ENCODE data around the gene ACOT12.
A peak's percentile ranks its signal among the peaks of the same experiment; 100 is the strongest.

Gene ACOT12

DNA sequence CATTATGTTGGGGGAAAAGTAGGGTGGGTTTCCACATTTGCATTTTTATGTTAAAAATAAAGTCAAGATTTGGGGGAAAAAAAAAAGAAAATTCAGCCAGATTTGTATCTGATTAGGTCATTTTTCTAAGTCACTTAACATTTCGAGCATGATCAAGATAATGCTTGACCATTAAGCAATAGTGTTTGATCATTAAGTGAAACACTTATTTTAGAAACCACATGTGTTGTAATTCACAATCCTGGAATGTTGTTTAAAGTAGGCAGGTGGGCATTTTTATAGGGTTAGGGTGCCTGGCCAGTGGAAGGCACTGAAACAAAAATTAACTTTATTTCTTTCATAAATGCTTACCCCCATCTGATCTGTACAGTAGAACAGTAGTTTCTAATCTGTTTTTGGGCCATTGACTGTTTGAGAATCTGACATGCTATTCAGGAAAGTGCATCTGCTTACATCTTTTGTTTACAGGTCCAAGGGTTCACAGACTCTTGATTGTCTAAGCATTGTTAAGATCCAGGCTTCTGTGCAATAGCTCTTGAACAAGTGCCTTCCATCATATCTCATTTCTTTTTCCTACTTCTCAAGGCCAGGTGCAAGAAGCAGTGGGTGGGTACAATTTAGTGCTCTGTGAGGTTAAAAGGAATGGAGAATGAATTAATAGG lies 83.4 kb downstream of the ACOT12 start:
- H3K4me3 ChIP-seq (ENCODE audit: low read depth, low read length), result no peak overlapping the region
- H3K36me3 ChIP-seq (replicated peaks), result peaks cover 28% of the 10 kb centered on the region
- in situ Hi-C loops (cut with HindIII; ENCODE audit: low pct_ligation_motif_present, low sequenced_read_pairs), result no loop called here
- no peaks in the 10 kb centered on the region for H3K27me3 ChIP-seq (replicated peaks)
- TF ChIP-seq, protein P1, sequence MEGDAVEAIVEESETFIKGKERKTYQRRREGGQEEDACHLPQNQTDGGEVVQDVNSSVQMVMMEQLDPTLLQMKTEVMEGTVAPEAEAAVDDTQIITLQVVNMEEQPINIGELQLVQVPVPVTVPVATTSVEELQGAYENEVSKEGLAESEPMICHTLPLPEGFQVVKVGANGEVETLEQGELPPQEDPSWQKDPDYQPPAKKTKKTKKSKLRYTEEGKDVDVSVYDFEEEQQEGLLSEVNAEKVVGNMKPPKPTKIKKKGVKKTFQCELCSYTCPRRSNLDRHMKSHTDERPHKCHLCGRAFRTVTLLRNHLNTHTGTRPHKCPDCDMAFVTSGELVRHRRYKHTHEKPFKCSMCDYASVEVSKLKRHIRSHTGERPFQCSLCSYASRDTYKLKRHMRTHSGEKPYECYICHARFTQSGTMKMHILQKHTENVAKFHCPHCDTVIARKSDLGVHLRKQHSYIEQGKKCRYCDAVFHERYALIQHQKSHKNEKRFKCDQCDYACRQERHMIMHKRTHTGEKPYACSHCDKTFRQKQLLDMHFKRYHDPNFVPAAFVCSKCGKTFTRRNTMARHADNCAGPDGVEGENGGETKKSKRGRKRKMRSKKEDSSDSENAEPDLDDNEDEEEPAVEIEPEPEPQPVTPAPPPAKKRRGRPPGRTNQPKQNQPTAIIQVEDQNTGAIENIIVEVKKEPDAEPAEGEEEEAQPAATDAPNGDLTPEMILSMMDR (IDR thresholded peaks at IDR 0.05; ENCODE audit: low read depth, low read length, missing control alignments), result no peak
- no peak overlapping the region for H3K27ac ChIP-seq
- DNase-seq, result no peak

DNA sequence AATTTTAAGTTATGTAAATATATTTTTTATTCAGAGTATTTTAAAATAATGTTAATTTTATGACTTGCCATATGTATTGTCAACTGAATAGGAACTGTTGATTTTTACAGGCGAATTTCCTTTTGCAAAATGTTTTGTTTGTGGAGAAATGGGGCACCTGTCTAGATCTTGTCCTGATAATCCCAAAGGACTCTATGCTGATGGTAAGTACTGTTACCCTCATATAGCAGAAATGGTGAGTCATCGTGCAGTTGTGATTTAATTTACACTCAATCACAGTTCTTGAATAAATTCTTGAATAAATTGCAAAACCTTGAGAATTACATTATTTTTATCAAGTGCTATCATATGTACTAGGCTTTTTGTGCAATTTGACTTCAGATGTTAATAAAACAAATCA lies 85.1 kb downstream of the ACOT12 start:
- no peak overlapping the region for H3K27ac ChIP-seq
- no peak overlapping the region for H3K4me3 ChIP-seq (ENCODE audit: low read depth, low read length)
- H3K36me3 ChIP-seq (replicated peaks), result peaks cover 31% of the 10 kb centered on the region
- H3K27me3 ChIP-seq (replicated peaks), result no peaks in the 10 kb centered on the region
- DNase-seq, result no peak
- TF ChIP-seq, protein P1 (IDR thresholded peaks at IDR 0.05; ENCODE audit: low read depth, low read length, missing control alignments), result no peak
- in situ Hi-C loops (cut with HindIII; ENCODE audit: low pct_ligation_motif_present, low sequenced_read_pairs), result no loop called here

DNA sequence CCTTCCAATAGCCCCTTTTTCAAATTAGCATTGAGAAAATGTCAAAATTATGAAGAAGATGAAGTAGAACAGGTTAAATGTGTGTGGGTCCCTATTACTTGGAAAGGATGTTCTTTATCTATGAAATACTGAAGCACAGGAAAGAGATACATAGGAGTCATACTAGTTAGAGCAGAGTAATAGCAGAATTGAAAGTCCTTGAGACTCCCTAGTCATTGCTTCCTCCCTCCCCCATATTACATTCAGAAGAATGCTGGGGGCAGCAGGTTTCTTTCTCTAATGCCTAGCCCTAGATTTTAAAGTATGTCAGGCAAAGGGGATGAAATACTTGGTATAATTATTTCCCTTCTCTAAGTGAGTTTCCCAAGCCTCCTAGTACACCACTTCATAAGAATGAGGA lies 88.1 kb downstream of the ACOT12 start:
- TF ChIP-seq, protein P1 (IDR thresholded peaks at IDR 0.05; ENCODE audit: low read depth, low read length, missing control alignments), result no peak
- no peak for DNase-seq
- Histone ChIP-seq H3K27ac (no peak overlapping the region), H3K4me3 (ENCODE audit: low read depth, low read length) (no peak overlapping the region), H3K36me3 (replicated peaks) (peaks cover 11% of the 10 kb centered on the region), H3K27me3 (replicated peaks) (no peaks in the 10 kb centered on the region)
- in situ Hi-C loops (cut with HindIII; ENCODE audit: low pct_ligation_motif_present, low sequenced_read_pairs), result no loop called here

DNA sequence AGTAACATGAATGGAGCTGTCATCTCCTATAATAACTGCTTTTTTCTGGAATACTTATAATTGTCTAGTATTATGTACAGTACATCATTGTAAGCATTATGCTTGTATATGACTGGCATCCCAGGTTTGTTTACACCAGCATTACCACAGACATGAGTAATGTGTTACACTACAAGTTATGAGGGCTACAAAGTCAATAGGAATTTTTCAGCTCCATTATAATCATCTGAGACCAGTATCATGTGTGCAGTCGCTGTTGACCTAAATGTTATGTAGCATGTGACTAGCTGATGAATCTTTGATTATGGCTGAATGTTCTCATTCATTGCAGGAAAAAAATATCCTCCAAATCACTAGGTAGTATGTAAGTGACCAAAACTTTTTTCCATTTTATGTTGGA lies 90.4 kb downstream of the ACOT12 start:
- Histone ChIP-seq H3K27me3 (replicated peaks) (no peaks in the 10 kb centered on the region), H3K27ac (peak overlapping the region; percentile 54), H3K4me3 (ENCODE audit: low read depth, low read length) (no peak overlapping the region), H3K36me3 (replicated peaks) (peaks cover 7% of the 10 kb centered on the region)
- TF ChIP-seq, protein P1 (IDR thresholded peaks at IDR 0.05; ENCODE audit: low read depth, low read length, missing control alignments), result no peak
- in situ Hi-C loops (cut with HindIII; ENCODE audit: low pct_ligation_motif_present, low sequenced_read_pairs), result no loop called here
- DNase-seq, result peak; percentile 65

DNA sequence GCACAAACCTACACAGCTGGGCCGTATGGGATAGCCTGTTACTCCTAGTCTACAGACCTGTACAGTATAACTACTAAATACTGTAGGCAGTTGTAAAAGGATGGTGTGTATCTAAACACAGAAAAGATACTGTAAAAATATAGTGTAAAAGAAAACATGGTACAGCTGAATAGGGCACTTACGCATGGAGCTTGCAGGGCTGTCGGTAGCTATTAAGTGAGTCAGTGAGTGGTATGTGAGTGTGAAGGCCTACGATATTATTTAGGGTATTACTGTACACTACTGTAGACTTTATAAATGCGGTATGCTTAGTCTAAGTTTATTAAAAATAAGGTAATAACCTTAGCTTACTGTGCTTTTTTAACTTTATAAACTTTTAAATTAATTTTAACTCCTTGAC lies 91.3 kb downstream of the ACOT12 start:
- DNase-seq, result peak; percentile 14
- H3K27me3 ChIP-seq (replicated peaks), result no peaks in the 10 kb centered on the region
- H3K4me3 ChIP-seq (ENCODE audit: low read depth, low read length), result peak overlapping the region; percentile 94
- peak overlapping the region; percentile 96 for H3K27ac ChIP-seq
- in situ Hi-C loops (cut with HindIII; ENCODE audit: low pct_ligation_motif_present, low sequenced_read_pairs), result no loop called here
- TF ChIP-seq, protein P1 (IDR thresholded peaks at IDR 0.05; ENCODE audit: low read depth, low read length, missing control alignments), result no peak
- peaks cover 7% of the 10 kb centered on the region for H3K36me3 ChIP-seq (replicated peaks)

Data from brain microvascular endothelial cell (primary cell).